ENCODE measurements around the gene ABCA13.

Gene ABCA13, protein sequence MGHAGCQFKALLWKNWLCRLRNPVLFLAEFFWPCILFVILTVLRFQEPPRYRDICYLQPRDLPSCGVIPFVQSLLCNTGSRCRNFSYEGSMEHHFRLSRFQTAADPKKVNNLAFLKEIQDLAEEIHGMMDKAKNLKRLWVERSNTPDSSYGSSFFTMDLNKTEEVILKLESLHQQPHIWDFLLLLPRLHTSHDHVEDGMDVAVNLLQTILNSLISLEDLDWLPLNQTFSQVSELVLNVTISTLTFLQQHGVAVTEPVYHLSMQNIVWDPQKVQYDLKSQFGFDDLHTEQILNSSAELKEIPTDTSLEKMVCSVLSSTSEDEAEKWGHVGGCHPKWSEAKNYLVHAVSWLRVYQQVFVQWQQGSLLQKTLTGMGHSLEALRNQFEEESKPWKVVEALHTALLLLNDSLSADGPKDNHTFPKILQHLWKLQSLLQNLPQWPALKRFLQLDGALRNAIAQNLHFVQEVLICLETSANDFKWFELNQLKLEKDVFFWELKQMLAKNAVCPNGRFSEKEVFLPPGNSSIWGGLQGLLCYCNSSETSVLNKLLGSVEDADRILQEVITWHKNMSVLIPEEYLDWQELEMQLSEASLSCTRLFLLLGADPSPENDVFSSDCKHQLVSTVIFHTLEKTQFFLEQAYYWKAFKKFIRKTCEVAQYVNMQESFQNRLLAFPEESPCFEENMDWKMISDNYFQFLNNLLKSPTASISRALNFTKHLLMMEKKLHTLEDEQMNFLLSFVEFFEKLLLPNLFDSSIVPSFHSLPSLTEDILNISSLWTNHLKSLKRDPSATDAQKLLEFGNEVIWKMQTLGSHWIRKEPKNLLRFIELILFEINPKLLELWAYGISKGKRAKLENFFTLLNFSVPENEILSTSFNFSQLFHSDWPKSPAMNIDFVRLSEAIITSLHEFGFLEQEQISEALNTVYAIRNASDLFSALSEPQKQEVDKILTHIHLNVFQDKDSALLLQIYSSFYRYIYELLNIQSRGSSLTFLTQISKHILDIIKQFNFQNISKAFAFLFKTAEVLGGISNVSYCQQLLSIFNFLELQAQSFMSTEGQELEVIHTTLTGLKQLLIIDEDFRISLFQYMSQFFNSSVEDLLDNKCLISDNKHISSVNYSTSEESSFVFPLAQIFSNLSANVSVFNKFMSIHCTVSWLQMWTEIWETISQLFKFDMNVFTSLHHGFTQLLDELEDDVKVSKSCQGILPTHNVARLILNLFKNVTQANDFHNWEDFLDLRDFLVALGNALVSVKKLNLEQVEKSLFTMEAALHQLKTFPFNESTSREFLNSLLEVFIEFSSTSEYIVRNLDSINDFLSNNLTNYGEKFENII (N-terminal part only)

DNA sequence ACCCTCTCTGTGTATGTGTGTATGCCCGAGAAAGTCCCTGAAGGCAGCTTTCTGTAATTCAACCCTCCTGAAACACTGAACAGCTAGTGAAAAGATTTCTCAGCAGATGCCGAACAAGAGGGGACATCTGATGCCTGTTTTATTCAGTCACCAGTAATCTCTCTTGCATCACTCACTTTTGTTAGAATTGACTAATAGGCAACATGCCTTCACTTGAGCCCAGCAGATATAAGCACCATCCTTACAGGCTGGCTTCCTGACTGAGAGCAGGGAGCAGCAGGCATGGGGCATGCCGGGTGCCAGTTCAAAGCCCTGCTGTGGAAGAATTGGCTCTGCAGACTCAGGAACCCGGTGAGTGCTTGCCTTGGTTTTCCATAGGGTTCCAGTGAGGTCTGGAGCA is at the start of gene ABCA13:
Gene ABCA13 (plus strand): TSS at position 257 of the 400 bp plus-strand sequence. CDS start 26 bp downstream, at position 283.
- peak; percentile 91 for DNase-seq (ENCODE audit: low read depth)
- H3K4me3 ChIP-seq (ENCODE audit: low read length) = no peak within 1 kb of the TSS
- TF ChIP-seq, protein P1, sequence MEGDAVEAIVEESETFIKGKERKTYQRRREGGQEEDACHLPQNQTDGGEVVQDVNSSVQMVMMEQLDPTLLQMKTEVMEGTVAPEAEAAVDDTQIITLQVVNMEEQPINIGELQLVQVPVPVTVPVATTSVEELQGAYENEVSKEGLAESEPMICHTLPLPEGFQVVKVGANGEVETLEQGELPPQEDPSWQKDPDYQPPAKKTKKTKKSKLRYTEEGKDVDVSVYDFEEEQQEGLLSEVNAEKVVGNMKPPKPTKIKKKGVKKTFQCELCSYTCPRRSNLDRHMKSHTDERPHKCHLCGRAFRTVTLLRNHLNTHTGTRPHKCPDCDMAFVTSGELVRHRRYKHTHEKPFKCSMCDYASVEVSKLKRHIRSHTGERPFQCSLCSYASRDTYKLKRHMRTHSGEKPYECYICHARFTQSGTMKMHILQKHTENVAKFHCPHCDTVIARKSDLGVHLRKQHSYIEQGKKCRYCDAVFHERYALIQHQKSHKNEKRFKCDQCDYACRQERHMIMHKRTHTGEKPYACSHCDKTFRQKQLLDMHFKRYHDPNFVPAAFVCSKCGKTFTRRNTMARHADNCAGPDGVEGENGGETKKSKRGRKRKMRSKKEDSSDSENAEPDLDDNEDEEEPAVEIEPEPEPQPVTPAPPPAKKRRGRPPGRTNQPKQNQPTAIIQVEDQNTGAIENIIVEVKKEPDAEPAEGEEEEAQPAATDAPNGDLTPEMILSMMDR (IDR thresholded peaks at IDR 0.05; ENCODE audit: insufficient read depth, low read depth, low read length, missing control alignments) = no peak

DNA sequence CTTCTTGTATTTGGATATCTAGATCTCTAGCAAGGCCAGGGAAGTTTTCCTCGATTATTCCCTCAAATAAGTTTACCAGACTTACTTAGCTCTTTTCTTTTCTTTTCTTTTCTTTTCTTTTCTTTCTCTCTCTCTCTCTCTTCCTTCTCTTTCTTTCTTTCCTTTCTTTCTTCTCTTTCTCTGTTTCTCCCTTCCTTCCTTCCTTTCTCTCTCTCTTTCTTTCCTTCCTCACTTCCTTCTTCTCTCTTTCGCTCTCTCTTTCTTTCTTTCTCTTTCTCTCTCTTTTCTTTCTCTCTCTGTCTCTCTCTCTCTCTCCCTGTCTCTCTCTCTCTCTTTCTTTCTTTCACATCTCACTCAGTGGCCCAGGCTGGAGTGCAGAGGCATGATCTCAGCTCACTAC is 45.2 kb upstream of the ABCA13 start:
- H3K4me3 ChIP-seq (ENCODE audit: low read length) = no peak overlapping the region
- DNase-seq (ENCODE audit: low read depth) = no peak
- TF ChIP-seq, protein P1 (IDR thresholded peaks at IDR 0.05; ENCODE audit: insufficient read depth, low read depth, low read length, missing control alignments) = no peak

DNA sequence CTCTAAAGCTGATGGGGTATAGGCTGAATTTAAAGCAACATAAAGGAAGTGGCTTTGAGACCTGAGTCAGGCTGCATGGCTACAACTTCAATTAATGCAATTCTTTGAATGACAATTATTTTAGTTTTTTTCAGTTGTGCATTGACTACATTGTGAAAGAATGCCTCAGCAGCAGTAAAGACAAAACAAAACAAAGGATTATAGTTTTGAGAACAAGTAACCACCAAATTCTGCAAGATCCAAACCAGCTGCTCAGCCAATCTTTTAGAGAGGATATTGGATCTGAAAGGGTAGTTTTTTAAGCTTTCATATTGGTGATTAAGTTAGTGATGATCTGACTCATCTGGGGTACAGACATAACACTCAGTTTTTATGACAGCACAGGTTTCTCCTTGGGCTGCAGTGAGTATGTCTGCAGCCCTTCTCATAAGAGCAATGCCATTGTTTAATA is 40.6 kb upstream of the ABCA13 start:
- TF ChIP-seq, protein P1 (IDR thresholded peaks at IDR 0.05; ENCODE audit: insufficient read depth, low read depth, low read length, missing control alignments) = no peak
- DNase-seq (ENCODE audit: low read depth) = peak; percentile 30
- H3K4me3 ChIP-seq (ENCODE audit: low read length) = no peak overlapping the region

DNA sequence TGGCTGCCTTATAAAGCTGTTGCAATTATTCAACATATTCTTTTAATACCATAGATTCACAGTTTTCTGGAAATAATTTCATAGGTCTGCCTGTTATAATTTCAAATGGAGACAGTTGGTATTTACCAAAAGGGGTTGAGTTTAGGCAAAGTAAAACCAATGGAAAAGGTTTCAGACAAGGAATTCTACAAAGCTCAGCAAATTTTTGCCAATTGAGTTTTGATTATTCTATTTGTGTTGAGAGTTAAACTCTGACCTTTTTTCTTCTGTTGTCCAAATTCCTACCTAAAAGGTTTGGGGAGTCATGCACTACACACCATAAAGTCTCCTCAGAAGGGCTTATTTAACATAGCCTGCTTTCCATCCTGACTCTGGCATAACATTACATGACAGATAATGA is 38.5 kb upstream of the ABCA13 start:
- TF ChIP-seq, protein P1 (IDR thresholded peaks at IDR 0.05; ENCODE audit: insufficient read depth, low read depth, low read length, missing control alignments) = no peak
- DNase-seq (ENCODE audit: low read depth) = no peak
- H3K4me3 ChIP-seq (ENCODE audit: low read length) = no peak overlapping the region

DNA sequence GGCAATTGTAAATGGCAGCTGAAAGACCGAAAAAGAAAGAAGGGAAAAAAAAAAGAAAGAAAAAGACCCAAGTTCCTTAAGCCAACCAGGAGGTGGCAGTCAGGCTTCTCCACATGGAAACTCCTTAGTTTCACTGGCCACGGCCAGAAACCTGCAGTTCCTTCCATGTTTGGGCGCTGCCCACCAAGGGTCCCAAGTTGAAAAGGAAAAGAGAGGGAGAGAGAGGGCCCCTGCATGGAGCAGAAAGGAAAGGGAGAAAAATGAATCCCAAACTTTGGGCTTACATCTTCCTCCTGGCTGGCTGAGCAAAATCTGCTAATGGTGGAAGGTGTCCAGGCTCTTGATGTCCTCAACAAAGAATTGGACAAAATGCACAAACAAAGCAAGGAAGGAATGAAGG is 31.8 kb upstream of the ABCA13 start:
- peak; percentile 16 for DNase-seq (ENCODE audit: low read depth)
- TF ChIP-seq, protein P1 (IDR thresholded peaks at IDR 0.05; ENCODE audit: insufficient read depth, low read depth, low read length, missing control alignments) = peak; percentile 30

DNA sequence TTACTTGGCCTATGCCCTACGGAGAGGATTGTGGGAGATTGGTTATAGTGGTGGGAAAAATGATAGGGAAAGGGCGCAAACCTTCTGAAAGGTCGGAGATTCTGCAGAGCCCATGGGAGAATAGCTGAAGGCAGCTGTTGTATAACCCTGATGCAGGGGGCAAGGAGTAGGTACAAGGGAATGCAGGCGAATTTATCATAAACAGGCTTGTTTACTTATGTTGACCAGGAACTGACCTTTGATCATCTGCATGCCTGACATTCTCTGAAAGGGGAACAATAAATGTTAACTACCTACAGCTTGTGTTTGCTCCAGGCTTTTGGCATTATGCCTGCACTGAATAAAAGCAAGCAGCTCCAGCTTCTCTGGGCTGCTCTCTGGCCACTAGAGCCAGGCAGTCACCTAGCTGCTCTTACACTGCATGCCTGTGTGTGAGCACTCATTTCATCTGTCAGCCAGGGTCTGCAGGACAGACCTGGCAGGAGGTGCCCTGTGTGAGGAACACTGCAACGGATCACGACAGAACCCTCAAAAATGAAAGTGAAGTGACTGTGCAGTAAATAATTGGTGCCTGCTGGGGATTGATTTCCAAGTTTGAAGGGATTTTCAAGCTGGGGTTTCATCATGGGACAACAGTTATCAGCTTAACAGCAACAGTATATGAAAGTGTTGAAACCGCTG is 31.1 kb upstream of the ABCA13 start:
- DNase-seq (ENCODE audit: low read depth) = no peak
- TF ChIP-seq, protein P1 (IDR thresholded peaks at IDR 0.05; ENCODE audit: insufficient read depth, low read depth, low read length, missing control alignments) = no peak
- no peak overlapping the region for H3K4me3 ChIP-seq (ENCODE audit: low read length)

More for the DNA sequence above, 31.8 kb upstream of the ABCA13 start:
- H3K4me3 ChIP-seq (ENCODE audit: low read length) = no peak overlapping the region

Data from epithelial cell of esophagus (primary cell).